IPS-18c (cell line): ENCODE results near the gene RABGEF1.
"Not testable (repeated sequence)": the region's sequence is repeated elsewhere in the genome, so short reads cannot be mapped to it uniquely, and the experiment has no call there.

Experiments used
- H3K4me3 ChIP-seq: 2 replicates; pipeline ENCODE4 v1.7.0; 2013; ENCODE audit warnings: low read depth, mild to moderate bottlenecking, low read length, moderate library complexity; ENCODE audit not compliant: insufficient read depth
- H3K9me3 ChIP-seq: one replicate; pipeline ENCODE4 v1.6.1; 2013; ENCODE audit warnings: mild to moderate bottlenecking, low read length, moderate library complexity; ENCODE audit not compliant: control insufficient read depth, insufficient read depth

RABGEF1 gene

GRCh38 chr7:66754541-66754940 lies 14.0 kb downstream of the RABGEF1 start:
- H3K9me3 ChIP-seq, result no peaks in the 10 kb centered on the region

DNA sequence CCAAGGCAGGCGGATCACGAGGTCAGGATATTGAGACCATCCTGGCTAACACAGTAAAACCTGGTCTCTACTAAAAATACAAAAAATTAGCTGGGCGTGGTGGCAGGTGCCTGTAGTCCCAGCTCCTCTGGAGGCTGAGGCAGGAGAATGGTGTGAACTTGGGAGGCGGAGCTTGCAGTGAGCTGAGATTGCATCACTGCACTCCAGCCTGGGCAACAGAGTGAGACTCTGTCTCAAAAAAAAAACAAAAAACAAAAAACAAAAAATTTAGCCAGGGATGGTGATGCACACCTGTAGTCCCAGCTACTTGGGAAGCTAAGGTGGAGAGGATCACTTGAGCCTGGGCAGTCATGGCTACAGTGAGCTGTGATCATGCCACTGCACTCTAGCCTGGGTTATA lies 14.5 kb downstream of the RABGEF1 start:
- not testable (repeated sequence) for H3K9me3 ChIP-seq, H3K4me3 ChIP-seq

More at GRCh38 chr7:66754541-66754940, 14.0 kb downstream of the RABGEF1 start:
- no peak overlapping the region for H3K4me3 ChIP-seq

DNA sequence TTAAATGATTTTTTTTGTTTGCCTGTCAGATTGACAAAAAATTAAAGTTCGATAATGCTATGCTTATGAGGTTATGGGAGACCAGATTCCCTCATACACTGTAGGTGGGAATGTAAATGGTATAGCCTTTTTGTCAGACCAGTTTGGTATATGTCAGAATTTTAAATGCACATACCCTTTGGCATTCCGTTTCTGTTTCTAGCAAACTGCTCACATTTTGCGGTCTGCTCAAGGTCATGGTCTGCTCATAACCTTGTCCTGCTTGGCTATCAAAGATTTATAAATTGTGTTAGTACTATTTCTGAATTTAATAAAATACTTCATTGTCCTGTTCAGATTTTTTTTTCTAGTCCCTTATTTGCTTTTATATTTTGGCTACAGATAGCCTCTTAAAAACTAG lies 15.7 kb downstream of the RABGEF1 start:
- not testable (repeated sequence) for H3K4me3 ChIP-seq, H3K9me3 ChIP-seq

DNA sequence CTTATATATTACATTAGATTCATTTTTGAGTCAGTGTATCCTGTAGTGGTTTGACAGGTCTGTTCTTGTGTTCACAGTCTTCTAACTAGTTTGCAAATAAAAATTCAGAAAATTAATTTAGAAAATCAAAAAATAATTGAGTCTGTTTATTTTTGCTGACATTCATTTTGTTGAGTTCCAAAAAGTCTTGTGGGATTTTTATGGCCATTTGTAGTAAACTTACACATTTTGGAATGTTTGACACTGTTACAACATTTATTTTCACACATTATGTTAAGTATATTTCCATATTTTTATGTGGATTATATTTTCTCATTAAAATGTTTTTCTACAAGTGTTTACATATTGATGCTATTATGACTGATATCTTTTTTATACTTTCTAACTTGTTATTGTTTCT lies 16.4 kb downstream of the RABGEF1 start:
- no peak overlapping the region for H3K4me3 ChIP-seq
- H3K9me3 ChIP-seq, result no peaks in the 10 kb centered on the region

DNA sequence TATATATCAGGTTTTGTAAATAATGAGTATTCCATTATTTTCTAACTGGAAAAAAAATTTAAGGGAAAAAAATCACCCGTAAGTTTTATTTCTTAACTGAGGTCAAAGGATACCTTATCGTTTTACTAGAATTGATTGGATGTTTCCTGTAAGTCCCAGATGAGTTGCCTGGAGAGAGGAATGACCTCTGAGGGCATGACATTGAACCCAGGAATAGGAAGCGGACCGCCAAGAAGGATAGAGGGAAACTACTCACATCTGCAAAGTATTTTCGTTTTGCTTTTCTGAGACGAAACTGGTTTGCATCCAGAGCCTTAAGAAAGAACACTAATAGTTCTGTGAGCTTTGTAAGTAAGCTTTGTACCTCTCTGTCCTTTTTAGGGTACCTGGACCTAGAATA lies 17.4 kb downstream of the RABGEF1 start:
- Histone ChIP-seq H3K4me3 (no peak overlapping the region), H3K9me3 (no peaks in the 10 kb centered on the region)

DNA sequence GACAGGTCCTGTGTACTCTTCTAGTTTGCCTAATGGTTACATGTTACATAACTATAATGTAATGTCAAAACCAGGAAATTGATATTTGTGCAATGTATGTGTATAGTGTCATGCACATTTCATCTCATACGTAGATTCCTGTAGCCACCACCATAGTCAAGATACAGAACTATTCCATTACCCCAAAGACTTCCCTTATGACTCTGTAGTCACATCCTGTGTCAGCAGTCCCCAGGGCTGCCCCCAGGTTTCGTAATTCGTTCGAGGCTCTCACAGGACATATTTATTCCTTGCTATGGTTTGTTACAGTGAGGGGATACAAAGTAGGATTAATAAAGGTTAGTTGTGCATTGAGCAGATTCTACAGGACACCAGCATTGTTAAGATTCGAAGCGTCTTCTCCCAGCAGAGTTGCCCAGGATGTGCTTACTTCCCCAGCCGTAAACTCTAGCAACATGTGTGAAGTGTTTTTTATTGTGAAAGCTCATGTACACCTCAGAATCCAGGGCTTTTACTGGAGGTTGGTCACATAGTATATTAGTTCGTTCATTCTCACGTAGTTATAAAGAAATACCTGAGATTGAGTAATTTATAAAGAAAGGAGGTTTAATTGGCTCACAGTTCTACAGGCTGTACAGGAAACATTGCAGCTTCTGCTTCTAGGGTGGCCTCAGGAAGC lies 18.6 kb downstream of the RABGEF1 start:
- Histone ChIP-seq H3K4me3 (no peak overlapping the region), H3K9me3 (no peaks in the 10 kb centered on the region)

GRCh38 chr7:66763183-66763582 lies 22.6 kb downstream of the RABGEF1 start:
- not testable (repeated sequence) for H3K4me3 ChIP-seq, H3K9me3 ChIP-seq

DNA sequence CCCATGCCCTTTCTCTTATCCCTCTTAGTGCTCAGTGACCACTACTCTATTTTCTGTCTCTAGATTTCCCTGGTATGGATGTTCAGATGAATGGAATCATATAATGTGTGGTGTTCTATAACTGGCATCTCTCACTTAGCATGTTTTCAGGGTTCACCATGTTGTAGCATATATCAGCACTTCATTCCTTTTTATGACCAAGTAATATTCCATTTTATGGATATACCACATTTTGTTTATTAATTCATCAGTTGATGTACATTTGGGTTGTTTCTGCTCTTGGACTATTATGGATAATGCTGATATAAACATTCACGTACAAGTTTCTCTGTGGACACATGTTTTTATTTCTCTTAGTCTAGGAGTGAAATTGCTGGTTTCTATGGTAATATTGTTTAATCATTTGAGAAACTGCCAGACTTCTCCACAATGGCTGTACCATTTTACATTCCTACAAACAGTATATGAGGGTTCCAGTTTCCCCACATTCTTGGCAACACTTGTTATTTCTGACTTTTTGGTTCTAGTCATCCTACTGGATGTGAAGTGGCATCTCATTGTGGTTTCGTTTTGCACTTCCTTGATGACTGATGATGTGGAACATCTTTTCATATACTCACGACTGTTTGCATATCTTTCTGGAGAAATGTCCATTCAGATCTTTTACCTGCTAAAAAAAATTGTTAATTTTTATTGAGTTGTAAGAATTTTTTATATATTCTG lies 23.3 kb downstream of the RABGEF1 start:
- not testable (repeated sequence) for H3K9me3 ChIP-seq, H3K4me3 ChIP-seq

- H3K9me3 ChIP-seq, H3K4me3 ChIP-seq: not testable (repeated sequence)
Observed at GRCh38 chr7:66764905-66765304, 24.4 kb downstream of the RABGEF1 start.

GRCh38 chr7:66765322-66766025 lies 24.9 kb downstream of the RABGEF1 start:
- H3K4me3 ChIP-seq, H3K9me3 ChIP-seq: not testable (repeated sequence)

GRCh38 chr7:66766041-66766440 lies 25.5 kb downstream of the RABGEF1 start:
- no peak overlapping the region for H3K4me3 ChIP-seq
- no peaks in the 10 kb centered on the region for H3K9me3 ChIP-seq

DNA sequence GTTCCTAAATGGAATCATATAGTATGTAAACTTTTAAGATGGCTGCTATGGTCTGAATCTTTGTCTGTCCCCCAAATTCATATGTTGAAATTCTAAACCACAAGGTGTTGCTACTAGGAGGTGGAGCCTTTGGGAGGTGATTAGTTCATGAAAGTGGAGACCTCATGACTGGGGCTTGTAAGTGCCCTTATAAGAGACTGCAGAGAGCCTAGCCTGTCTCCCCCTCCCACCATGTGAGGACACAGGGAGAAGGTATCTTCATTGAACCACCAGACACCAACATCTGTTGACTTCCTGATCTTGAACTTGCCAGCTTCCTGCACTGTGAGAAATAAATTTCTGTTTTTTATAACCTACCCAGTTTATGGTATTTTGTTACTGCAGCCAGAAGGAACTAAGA lies 27.0 kb downstream of the RABGEF1 start:
- not testable (repeated sequence) for H3K4me3 ChIP-seq

DNA sequence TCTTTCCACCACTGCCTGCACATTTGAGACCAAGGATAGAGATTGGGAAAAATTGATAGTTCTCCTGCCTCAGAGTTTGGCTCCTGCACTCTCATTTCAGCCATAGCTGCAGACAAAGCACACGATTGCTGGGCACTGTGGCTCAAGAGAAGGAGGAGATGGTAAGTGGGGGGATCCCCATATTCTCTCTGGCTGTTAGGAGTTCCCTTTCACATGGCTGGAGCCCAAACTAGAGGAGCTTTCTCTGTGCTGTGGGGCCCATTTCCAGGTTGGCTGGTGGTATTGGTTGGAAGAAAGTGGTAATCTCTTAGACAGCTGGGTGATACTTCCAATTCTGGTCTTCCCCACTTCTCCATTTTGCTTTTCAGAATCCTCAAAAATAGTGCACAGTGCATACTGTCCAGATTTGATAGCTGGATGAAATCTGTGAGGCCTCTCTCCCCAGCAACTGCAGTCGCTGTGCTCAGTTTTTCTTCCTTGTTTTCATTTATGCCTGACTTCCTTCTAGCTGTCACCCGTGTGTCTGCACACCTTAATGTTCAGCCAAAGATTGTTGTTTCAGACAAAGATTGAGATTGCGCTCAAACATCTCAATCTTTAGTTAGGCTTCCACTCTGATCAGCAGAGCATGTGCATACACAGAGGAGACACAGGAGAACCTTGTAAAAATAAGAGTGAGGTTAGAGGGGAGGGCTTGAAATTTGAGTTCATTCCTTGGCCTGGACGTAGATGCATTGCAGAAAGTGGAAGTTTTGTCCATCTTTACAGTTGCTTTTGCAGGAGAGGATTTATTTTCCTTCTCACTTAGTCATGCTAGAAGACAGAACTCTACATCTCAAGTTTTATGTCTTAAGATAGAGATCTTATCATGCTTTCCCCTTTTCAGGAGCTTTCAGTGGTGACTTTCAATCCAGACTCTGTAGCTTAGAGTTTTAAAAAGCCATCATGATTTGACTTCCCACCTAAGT lies 28.6 kb downstream of the RABGEF1 start:
- Histone ChIP-seq H3K9me3 (no peaks in the 10 kb centered on the region), H3K4me3 (no peak overlapping the region)

More for the DNA sequence above, 27.0 kb downstream of the RABGEF1 start:
- H3K9me3 ChIP-seq, result not testable (repeated sequence)

DNA sequence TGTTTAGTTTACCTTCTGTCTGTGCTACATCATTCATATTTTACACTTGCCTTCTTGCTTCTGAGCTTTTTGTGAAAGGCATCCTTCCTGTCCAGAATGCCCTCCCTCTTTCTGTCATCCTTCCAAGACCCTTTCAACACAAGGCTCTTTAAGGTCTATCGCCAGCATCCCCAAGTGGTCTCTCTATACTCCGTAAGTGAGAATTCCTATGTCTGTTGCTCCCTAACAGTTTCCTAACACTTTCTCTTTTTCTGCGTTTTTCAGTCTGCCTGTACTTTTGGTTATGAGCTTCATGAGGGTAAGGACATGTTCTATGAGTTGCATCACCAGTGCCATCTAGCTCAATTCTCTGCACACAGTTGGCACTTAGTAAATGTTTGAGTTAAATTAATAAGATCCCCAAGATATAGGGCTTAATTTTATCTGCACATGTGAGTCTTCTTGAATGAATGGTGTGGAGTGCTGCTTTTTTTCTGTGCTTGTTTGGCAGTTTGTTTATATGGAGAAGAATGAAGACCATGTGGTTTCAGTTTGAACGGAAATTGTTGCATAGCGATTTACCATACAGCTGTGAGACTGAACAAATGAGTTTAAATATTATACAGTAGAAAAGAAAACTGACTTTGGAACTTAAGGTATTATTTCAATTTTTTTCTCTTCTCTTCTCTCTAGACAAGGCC lies 29.4 kb downstream of the RABGEF1 start:
- H3K4me3 ChIP-seq, result no peak overlapping the region
- H3K9me3 ChIP-seq, result no peaks in the 10 kb centered on the region

- Histone ChIP-seq H3K9me3 (no peaks in the 10 kb centered on the region), H3K4me3 (no peak overlapping the region)
Observed at GRCh38 chr7:66771795-66772194, 31.3 kb downstream of the RABGEF1 start.

GRCh38 chr7:66773744-66774143 lies 33.2 kb downstream of the RABGEF1 start:
- not testable (repeated sequence) for H3K9me3 ChIP-seq, H3K4me3 ChIP-seq

- H3K9me3 ChIP-seq, H3K4me3 ChIP-seq: not testable (repeated sequence)
Observed at GRCh38 chr7:66776383-66776782, 35.9 kb downstream of the RABGEF1 start.
